GM12878 (cell line): ENCODE measurements around the gene AP1S1. TPM values are rescaled to one million over a fixed set of nuclear protein-coding genes. Genes with fewer than 3 reads are reported as not detected.
A peak's percentile ranks its signal among the peaks of the same experiment; 100 is the strongest.

Experiments
- ATAC-seq: fragments of 200-7000 bp; cut with Tn5 transposase; 3 replicates; pipeline ENCODE4 v1.9.1; 2020; ENCODE audit warnings: mild to moderate bottlenecking, moderate library complexity
- BruUV-seq: library from RNA; stranded (reverse); fragments of 400-500 nt; replicated peaks from 2 replicates; lab custom pipeline; 2021; lab: Mats Ljungman, UMichigan
- CTCF ChIA-PET: fragments of 300-600 bp; sonication (Branson Sonifier 250); formaldehyde crosslinking; extraction: SDS; loops from one replicate; lab custom pipeline; 2021; ENCODE audit warnings: inconsistent platforms; lab: Yijun Ruan, JAX
- POLR2A ChIA-PET: fragments of 350-600 bp; formaldehyde crosslinking; extraction: SDS; loops from one replicate; lab custom pipeline; 2021; ENCODE audit warnings: inconsistent platforms; lab: Charles Lee
- RAD21 ChIA-PET: fragments of 300-600 bp; sonication (Branson Sonifier 250); formaldehyde crosslinking; loops from one replicate; lab custom pipeline; 2023; ENCODE audit warnings: antibody characterized with exemption; ENCODE audit not compliant: unreplicated experiment; lab: Charles Lee
- SMC1A ChIA-PET: fragments of 300-600 bp; sonication (Branson Sonifier 250); formaldehyde crosslinking; loops from one replicate; lab custom pipeline; 2023; ENCODE audit not compliant: unreplicated experiment, uncharacterized antibody; lab: Charles Lee
- DNase-seq: peaks from one replicate; pipeline ENCODE4 v3.0.0-alpha.2; 2011; ENCODE audit warnings: low read depth, low spot score
- FAIRE-seq: peaks from 3 replicates; lab custom pipeline; 2011; peaks lifted over from hg19 to GRCh38; lab: Jason Lieb, UNC
- H2AFZ ChIP-seq: 2 replicates; pipeline ENCODE4 v1.6.0; 2011; ENCODE audit warnings: low read depth, low read length, control low read depth; ENCODE audit not compliant: control insufficient read depth
- H3K27ac ChIP-seq: 2 replicates; pipeline ENCODE4 v1.5.1; 2011; ENCODE audit warnings: control low read depth; ENCODE audit not compliant: control insufficient read depth, insufficient read depth
- H3K27me3 ChIP-seq, 2 experiments: replicated peaks in 1 of 2; 2 replicates each; pipeline versions ENCODE4 v1.6.0 to v1.6.1; 2011; ENCODE audit warnings: low read length in 1 of 2; ENCODE audit not compliant: control insufficient read depth in 2 of 2, insufficient read depth in 2 of 2
- H3K36me3 ChIP-seq, 2 experiments: 2 replicates each; pipeline ENCODE4 v1.5.1; 2011; ENCODE audit warnings: low read length in 1 of 2; ENCODE audit not compliant: control insufficient read depth in 2 of 2, insufficient read depth in 2 of 2
- H3K4me1 ChIP-seq: 2 replicates; pipeline ENCODE4 v1.6.1; 2011; ENCODE audit warnings: mild to moderate bottlenecking, low read length, moderate library complexity, mixed read lengths; ENCODE audit not compliant: control insufficient read depth, insufficient read depth
- H3K4me2 ChIP-seq: 2 replicates; pipeline ENCODE4 v1.6.0; 2011; ENCODE audit warnings: control low read depth; ENCODE audit not compliant: control insufficient read depth, insufficient read depth
- H3K4me3 ChIP-seq: fragments of 200-600 bp; sonication (generic); 2 replicates; pipeline ENCODE4 v1.5.1; 2016
- H3K79me2 ChIP-seq: 2 replicates; pipeline ENCODE4 v1.6.0; 2011; ENCODE audit warnings: low read length; ENCODE audit not compliant: control insufficient read depth, insufficient read depth
- H3K9ac ChIP-seq: 2 replicates; pipeline ENCODE4 v1.8.0; 2011; ENCODE audit warnings: low read length, control low read depth, mixed read lengths; ENCODE audit not compliant: control insufficient read depth, insufficient read depth
- H3K9me3 ChIP-seq: replicated peaks from 3 replicates; pipeline ENCODE4 v1.5.1; 2011; ENCODE audit warnings: mild to moderate bottlenecking, low read length; ENCODE audit not compliant: control insufficient read depth, insufficient read depth
- H4K20me1 ChIP-seq: 2 replicates; pipeline ENCODE4 v1.6.0; 2011; ENCODE audit not compliant: control insufficient read depth, insufficient read depth
- IKZF1 ChIP-seq: fragments of 450-650 bp; conservative IDR thresholded peaks from 2 replicates; pipeline ENCODE4 v1.6.1; 2017; ENCODE audit warnings: antibody characterized with exemption, mild to moderate bottlenecking
- IKZF2 ChIP-seq, 2 experiments: fragments of 450-650 bp; IDR thresholded peaks; 2 replicates each; pipeline ENCODE4 v1.6.1; 2017; ENCODE audit warnings: mild to moderate bottlenecking in 2 of 2, moderate library complexity in 2 of 2
- RAD51 ChIP-seq: fragments of 450-650 bp; IDR thresholded peaks from 2 replicates; pipeline ENCODE4 v1.6.1; 2016; ENCODE audit warnings: moderate library complexity, mild to moderate bottlenecking, inconsistent platforms
- RUNX3 ChIP-seq: IDR thresholded peaks from 2 replicates; pipeline ENCODE4 v1.6.1; 2012; ENCODE audit warnings: low read length, inconsistent platforms
- SIX5 ChIP-seq: IDR thresholded peaks from 2 replicates; pipeline ENCODE4 v1.6.1; 2011; ENCODE audit warnings: mild to moderate bottlenecking, low read depth, low read length, moderate library complexity; ENCODE audit not compliant: severe bottlenecking
- SMARCA5 ChIP-seq: fragments of 450-650 bp; IDR thresholded peaks from 2 replicates; pipeline ENCODE4 v1.6.1; 2017; ENCODE audit warnings: mild to moderate bottlenecking
- WGBS: methylation state at CpG from one replicate; pipeline ENCODE4 v1.1.6; 2016; ENCODE audit warnings: low lambda C conversion rate; ENCODE audit not compliant: insufficient replicate concordance, insufficient coverage; ENCODE audit errors: missing lambda C conversion rate; 5-methylcytosine and 5-hydroxymethylcytosine counted together
- in situ Hi-C: fragments of 300-500 bp; cut with MboI; formaldehyde crosslinking; loops from 9 replicates; pipeline ENCODE4 v1.14.3; 2018; ENCODE audit warnings: mixed read lengths
- intact Hi-C: fragments of 100-400 bp; cut with micrococcal nuclease; formaldehyde crosslinking; loops from one replicate; pipeline ENCODE4 v1.14.2; 2022; ENCODE audit not compliant: unreplicated experiment
- polyA plus RNA-seq, 11 experiments: library from polyadenylated mRNA; depleted of rRNA in 4 of 11; unstranded in 6 of 11; stranded (reverse) in 5 of 11; fragments of >200 nt; fragmentation: Nextera tagmentation in 4 of 11; fragmentation: Illumina TruSeq in 1 of 11; extraction: Ambion mirVana in 4 of 11; extraction: Trizol in 1 of 11; gene quantifications; 1 replicate in 1 of 11; 2 replicates in 10 of 11; pipeline versions ENCODE4 v1.2.1 to v1.2.3, GENCODE V29; 2011 to 2016; ENCODE audit warnings: inconsistent platforms in 2 of 11, missing spikeins in 2 of 11, low read depth in 1 of 11
- total RNA-seq, 4 experiments: library from RNA; depleted of rRNA in 3 of 4; stranded (reverse); fragments of >200 nt in 3 of 4; fragmentation: Illumina TruSeq in 1 of 4; extraction: Trizol in 1 of 4; gene quantifications; 2 replicates each; pipeline versions ENCODE4 v1.2.1 to v1.2.3, GENCODE V29; 2013 to 2021
- TF ChIP-seq, protein P1 (sequence below): fragments of 450-650 bp; IDR thresholded peaks from 2 replicates; pipeline ENCODE4 v1.6.1; 2016; ENCODE audit warnings: mild to moderate bottlenecking

Gene AP1S1
- total and polyA plus RNA-seq, 10 of the 15 experiments (the other 5 are each of a cell fraction or from before 2014, with no cell fraction given): 2.5 to 121 (median 54.9) TPM

DNA sequence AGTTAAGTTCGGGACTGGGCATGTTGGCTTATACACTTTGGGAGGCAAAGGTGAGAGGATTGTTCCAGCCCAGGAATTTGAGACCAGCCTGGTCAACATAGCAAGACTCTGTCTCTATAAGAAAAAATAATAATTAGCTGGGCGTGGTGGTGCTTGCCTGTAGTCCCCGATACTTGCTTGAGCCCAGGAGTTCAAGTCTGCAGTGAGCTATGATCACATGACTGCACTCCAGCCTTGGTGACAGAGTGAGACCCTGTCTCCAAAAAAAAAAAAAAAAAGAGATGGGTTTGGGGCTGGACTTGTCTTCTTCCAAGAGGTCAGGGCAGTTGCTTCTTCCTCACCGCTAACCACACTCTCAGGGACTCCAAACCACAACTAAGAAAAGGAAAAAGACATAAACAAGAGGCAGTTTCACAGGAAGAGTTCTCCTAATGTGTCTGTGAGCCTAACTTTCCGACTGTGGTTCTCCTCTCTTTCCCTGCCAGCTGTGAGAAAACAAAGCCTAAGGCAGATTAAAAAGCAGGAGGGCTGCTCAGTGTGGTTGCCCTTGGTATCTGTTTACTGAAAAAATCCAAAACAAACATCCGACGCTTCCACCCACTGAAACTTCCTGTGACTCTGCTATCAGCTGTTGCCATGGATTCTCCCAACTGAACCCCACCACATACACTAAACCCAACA is 29.8 kb upstream of the AP1S1 start:
- ChIA-PET RAD21 (interaction anchor here (1.2 to 2.6 kb wide), 3 partner anchors 9 to 39 kb away, joined by 3 to 8 read pairs (median 3); partner anchors contain the start of gene TRIM56), CTCF (interaction anchor here (0.6 to 4.0 kb wide), 9 partner anchors 10 to 178 kb away, joined by 3 to 31 read pairs (median 11); no protein-coding TSS in a partner anchor), SMC1A (interaction anchor here (1.3 to 2.9 kb wide), 2 partner anchors 9 to 28 kb away, joined by 3 to 12 read pairs; no protein-coding TSS in a partner anchor), POLR2A (interaction anchor here (0.7 to 3.4 kb wide), 3 partner anchors 13 to 41 kb away, joined by 4 to 24 read pairs (median 5); partner anchors contain the start of gene VGF)
- BruUV-seq: no TSS peak
- peaks cover 26% of the 10 kb centered on the region for H3K4me1 ChIP-seq
- 0 out of 2 replicates have a peak overlapping the region, but pooled peaks have one; percentile 9 for H3K4me2 ChIP-seq
- no peaks in the 10 kb centered on the region for H4K20me1 ChIP-seq
- TF ChIP-seq IKZF1 (0 out of 2 replicates have a peak, but pooled peaks have one; percentile 42), RUNX3 (peak; percentile 78), SMARCA5 (no peak), IKZF2 (IDR thresholded peaks at IDR 0.05) (peak; percentile 24 to 42; a peak in 3 of 4 replicates), RAD51 (peak; percentile 54; the same call in 1 of the 2 replicates), SIX5 (no peak)
- TF ChIP-seq, protein P1, sequence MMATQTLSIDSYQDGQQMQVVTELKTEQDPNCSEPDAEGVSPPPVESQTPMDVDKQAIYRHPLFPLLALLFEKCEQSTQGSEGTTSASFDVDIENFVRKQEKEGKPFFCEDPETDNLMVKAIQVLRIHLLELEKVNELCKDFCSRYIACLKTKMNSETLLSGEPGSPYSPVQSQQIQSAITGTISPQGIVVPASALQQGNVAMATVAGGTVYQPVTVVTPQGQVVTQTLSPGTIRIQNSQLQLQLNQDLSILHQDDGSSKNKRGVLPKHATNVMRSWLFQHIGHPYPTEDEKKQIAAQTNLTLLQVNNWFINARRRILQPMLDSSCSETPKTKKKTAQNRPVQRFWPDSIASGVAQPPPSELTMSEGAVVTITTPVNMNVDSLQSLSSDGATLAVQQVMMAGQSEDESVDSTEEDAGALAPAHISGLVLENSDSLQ: no peak
- no peaks in the 10 kb centered on the region for H3K27me3 ChIP-seq
- no peaks in the 10 kb centered on the region for H3K9me3 ChIP-seq
- H2AFZ ChIP-seq: no peak overlapping the region
- DNase-seq (no peak), FAIRE-seq (no peak), ATAC-seq (no peak)
- no peak overlapping the region for H3K27ac ChIP-seq
- intact Hi-C loops: loop anchor here (5.0 kb wide), 1 partner anchor 37 kb away; the partner anchor contains the start of gene TRIM56
- H3K36me3 ChIP-seq: no peaks in the 10 kb centered on the region
- 59% methylated on average over 7 of the region's 7 CpGs for whole genome bisulfite sequencing
- in situ Hi-C loops: no loop called here
- no peak overlapping the region for H3K9ac ChIP-seq
- H3K79me2 ChIP-seq: no peaks in the 10 kb centered on the region
- no peak overlapping the region for H3K4me3 ChIP-seq
